ENCODE measurements around the gene ZNF740. TPM values are rescaled to one million over a fixed set of nuclear protein-coding genes. Genes with fewer than 3 reads are reported as not detected.

Gene ZNF740
- total and polyA plus RNA-seq, 2 of the 8 experiments (the other 6 are each of a cell fraction or from before 2014, with no cell fraction given), result 8.2 to 40.0 TPM

DNA sequence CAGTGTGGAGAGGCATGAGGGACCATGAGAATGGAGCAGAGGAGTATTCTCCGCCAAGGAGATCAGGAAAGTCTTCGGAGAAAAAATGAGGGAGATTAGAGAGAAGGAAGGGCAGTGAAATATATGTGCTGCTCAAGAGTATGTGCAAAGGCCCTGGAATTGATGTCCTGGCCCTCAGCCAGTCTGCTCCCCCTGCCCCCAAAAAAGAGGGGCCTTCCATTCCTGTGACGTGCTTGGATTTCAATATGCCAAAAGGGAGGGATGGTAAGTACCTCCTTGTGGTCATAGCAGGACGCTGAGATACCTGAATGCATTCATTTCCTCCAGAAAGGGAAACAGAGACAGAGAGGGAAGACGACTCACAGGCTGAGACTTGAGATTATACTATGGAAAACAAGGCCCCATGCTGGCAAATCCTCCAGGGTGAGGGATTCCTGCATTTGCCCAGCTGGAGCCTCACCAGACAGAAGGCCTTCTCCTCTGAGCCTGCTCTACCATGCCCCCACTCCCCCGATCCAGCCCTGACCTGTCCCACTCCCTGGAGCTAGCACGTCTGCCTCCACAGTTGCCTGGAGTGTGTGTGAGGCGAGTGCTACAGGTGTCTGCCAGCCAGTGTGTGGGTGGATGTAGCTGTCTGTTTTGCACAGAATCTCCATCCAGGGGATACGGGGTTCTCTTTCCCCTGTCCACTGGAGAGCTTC is 55.4 kb downstream of the ZNF740 start (continued):
- TF ChIP-seq KDM4A (IDR thresholded peaks at IDR 0.05; ENCODE audit: low read depth, low read length, severe bottlenecking), result no peak
